Retinal pigment epithelial cell (primary cell): ENCODE results near the gene LTBP3.
A peak's percentile ranks its signal among the peaks of the same experiment; 100 is the strongest.
"Not testable (repeated sequence)": the region's sequence is repeated elsewhere in the genome, so short reads cannot be mapped to it uniquely, and the experiment has no call there.

Experiments used
- DNase-seq: peaks from one replicate; pipeline ENCODE4 v3.0.0-alpha.2; 2010; ENCODE audit warnings: low read depth
- H3K4me3 ChIP-seq: 2 replicates; pipeline ENCODE4 v1.5.1; 2011; ENCODE audit warnings: mild to moderate bottlenecking, low read length, control low read depth, moderate library complexity
- TF ChIP-seq, protein P1 (sequence below): conservative IDR thresholded peaks from 2 replicates; pipeline ENCODE4 v1.5.1; 2011; ENCODE audit warnings: low read depth, low read length, control low read depth, inconsistent platforms

LTBP3 gene

DNA sequence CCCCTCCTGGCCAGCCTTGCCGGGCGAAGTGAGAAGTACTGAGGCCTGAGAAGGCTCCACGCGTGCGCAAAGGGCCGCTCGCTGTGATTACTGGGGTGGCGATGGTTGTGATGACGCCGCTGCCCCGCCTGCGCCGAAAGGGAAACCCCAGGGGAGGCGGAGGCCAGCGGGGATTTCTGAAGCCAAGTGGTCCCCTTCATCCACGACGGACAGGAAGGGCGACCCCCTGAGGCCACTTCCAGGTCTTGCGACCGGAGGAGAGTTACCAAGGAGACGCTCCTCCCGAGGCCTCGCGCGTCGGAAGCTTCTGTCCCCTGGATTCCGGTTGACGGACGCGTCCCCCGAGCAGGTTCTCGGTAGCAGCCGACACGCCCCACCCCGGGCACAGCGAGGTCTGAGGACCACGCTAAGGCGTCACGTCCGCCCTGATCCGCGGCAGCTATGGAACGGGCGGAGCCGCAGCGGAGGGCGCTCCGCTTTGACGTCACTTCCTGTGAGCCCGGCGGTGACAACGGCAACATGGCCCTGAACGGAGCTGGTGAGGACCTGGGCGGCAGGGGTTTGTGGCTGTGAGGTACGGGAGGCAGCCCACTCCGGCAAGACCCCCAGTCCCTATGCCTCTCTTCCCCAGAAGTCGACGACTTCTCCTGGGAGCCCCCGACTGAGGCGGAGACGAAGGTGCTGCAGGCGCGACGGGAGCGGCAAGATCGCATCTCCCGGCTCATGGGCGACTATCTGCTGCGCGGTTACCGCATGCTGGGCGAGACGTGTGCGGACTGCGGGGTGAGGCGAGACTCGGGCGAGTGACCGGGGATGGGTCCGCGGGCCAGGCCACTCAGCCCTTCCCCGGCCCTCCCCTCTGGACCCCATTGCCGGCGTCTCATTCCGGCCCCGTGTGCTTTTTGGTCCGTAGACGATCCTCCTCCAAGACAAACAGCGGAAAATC, 12.1 kb upstream of the LTBP3 start, which contains the start of gene ZNRD2:
TSS of gene ZNRD2 (plus strand) at position 505 of the 946 bp plus-strand sequence. CDS start at position 520, 15 bp downstream.
- peak; percentile 93 for DNase-seq
- TF ChIP-seq, protein P1, sequence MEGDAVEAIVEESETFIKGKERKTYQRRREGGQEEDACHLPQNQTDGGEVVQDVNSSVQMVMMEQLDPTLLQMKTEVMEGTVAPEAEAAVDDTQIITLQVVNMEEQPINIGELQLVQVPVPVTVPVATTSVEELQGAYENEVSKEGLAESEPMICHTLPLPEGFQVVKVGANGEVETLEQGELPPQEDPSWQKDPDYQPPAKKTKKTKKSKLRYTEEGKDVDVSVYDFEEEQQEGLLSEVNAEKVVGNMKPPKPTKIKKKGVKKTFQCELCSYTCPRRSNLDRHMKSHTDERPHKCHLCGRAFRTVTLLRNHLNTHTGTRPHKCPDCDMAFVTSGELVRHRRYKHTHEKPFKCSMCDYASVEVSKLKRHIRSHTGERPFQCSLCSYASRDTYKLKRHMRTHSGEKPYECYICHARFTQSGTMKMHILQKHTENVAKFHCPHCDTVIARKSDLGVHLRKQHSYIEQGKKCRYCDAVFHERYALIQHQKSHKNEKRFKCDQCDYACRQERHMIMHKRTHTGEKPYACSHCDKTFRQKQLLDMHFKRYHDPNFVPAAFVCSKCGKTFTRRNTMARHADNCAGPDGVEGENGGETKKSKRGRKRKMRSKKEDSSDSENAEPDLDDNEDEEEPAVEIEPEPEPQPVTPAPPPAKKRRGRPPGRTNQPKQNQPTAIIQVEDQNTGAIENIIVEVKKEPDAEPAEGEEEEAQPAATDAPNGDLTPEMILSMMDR, result peak; percentile 45
- H3K4me3 ChIP-seq, result peak within 1 kb of the TSS; percentile 94

GRCh38 chr11:65569164-65569972, 11.2 kb upstream of the LTBP3 start:
- H3K4me3 ChIP-seq, result peak overlapping the region; percentile 94
- no peak for DNase-seq
- TF ChIP-seq, protein P1, result no peak

GRCh38 chr11:65565624-65566453, 7.7 kb upstream of the LTBP3 start:
- DNase-seq, result no peak
- H3K4me3 ChIP-seq, result no peak overlapping the region
- TF ChIP-seq, protein P1, result no peak

DNA sequence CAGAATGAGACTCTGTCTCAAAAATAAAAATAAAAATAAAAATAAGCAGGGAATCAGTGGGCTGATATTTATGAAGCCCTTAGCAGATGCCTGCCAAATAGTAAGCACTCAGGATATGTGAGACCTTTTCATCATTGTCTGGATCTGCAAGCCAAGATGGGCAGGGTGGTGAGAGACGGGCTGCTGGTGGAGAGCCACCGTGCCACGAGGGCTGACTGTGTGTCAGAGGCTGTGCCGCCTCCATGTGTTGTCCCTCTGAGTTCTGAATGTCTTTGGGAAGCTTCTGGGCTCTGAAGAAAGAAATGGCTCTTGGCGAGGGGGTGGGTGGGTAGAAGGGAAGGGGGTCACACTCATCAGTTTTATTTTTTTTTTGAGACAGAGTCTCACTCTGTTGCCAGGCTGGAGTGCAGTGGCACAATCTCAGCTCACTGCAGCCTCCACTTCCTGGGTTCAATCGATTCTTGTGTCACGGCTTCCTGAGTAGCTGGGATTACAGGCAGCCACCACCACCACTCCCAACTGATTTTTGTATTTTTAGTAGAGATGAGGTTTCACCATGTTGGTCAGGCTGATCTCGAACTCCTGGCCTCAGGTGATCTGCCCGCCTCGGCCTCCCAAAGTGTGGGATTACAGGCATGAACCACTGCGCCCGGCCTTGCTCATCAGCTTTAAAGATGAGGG, 6.9 kb upstream of the LTBP3 start:
- H3K4me3 ChIP-seq, DNase-seq: not testable (repeated sequence)

GRCh38 chr11:65563601-65564000, 5.4 kb upstream of the LTBP3 start:
- H3K4me3 ChIP-seq, result no peak overlapping the region
- DNase-seq, result no peak
- TF ChIP-seq, protein P1, result no peak

GRCh38 chr11:65562788-65563187, 4.6 kb upstream of the LTBP3 start:
- H3K4me3 ChIP-seq, result no peak overlapping the region
- DNase-seq, result no peak
- TF ChIP-seq, protein P1, result no peak
